Dendritic cell treated with granulocyte-macrophage colony-stimulating factor and Interleukin-4, amounts not matched to agents 40 ng/mL and 50 ng/mL, for 4 days (primary cell): ENCODE data around the gene IGSF3.

Source experiments
- H3K27ac Mint-ChIP-seq: one replicate; pipeline ENCODE4 v1.8.0; 2022; ENCODE audit warnings: mild to moderate bottlenecking, mixed read lengths
- H3K27me3 Mint-ChIP-seq: one replicate; pipeline ENCODE4 v1.8.0; 2022; ENCODE audit warnings: mild to moderate bottlenecking, mixed read lengths
- H3K36me3 Mint-ChIP-seq: one replicate; pipeline ENCODE4 v1.8.0; 2022; ENCODE audit warnings: low read depth, mixed read lengths
- H3K4me1 Mint-ChIP-seq: one replicate; pipeline ENCODE4 v1.8.0; 2022; ENCODE audit warnings: low read depth, mixed read lengths
- H3K4me3 Mint-ChIP-seq: one replicate; pipeline ENCODE4 v1.8.0; 2022; ENCODE audit warnings: mild to moderate bottlenecking, moderate library complexity, mixed read lengths
- H3K9me3 Mint-ChIP-seq: one replicate; pipeline ENCODE4 v1.8.0; 2022; ENCODE audit warnings: mixed read lengths
- intact Hi-C: fragments of 100-400 bp; cut with micrococcal nuclease; formaldehyde crosslinking; loops from one replicate; pipeline ENCODE4 v1.15.0; 2022

Gene IGSF3

GRCh38 chr1:116697548-116698243, 30.2 kb upstream of the IGSF3 start:
- peaks cover 4% of the 10 kb centered on the region for H3K27me3 Mint-ChIP-seq
- no peaks in the 10 kb centered on the region for H3K4me1 Mint-ChIP-seq
- H3K36me3 Mint-ChIP-seq: no peaks in the 10 kb centered on the region
- intact Hi-C loops: no loop called here
- H3K9me3 Mint-ChIP-seq: no peaks in the 10 kb centered on the region
- H3K4me3 Mint-ChIP-seq: no peak overlapping the region
- H3K27ac Mint-ChIP-seq: no peak overlapping the region

GRCh38 chr1:116694524-116694923, 27.0 kb upstream of the IGSF3 start:
- peaks cover 7% of the 10 kb centered on the region for H3K27me3 Mint-ChIP-seq
- no peaks in the 10 kb centered on the region for H3K36me3 Mint-ChIP-seq
- no peaks in the 10 kb centered on the region for H3K4me1 Mint-ChIP-seq
- H3K4me3 Mint-ChIP-seq: no peak overlapping the region
- no peaks in the 10 kb centered on the region for H3K9me3 Mint-ChIP-seq
- no peak overlapping the region for H3K27ac Mint-ChIP-seq
- intact Hi-C loops: no loop called here

GRCh38 chr1:116693759-116694480, 26.4 kb upstream of the IGSF3 start:
- Mint-ChIP-seq H3K4me3 (no peak overlapping the region), H3K27ac (no peak overlapping the region), H3K4me1 (no peaks in the 10 kb centered on the region), H3K36me3 (no peaks in the 10 kb centered on the region), H3K27me3 (peaks cover 7% of the 10 kb centered on the region), H3K9me3 (no peaks in the 10 kb centered on the region)
- intact Hi-C loops: no loop called here

GRCh38 chr1:116692879-116693278, 25.3 kb upstream of the IGSF3 start:
- intact Hi-C loops: no loop called here
- no peaks in the 10 kb centered on the region for H3K36me3 Mint-ChIP-seq
- no peak overlapping the region for H3K27ac Mint-ChIP-seq
- H3K4me3 Mint-ChIP-seq: no peak overlapping the region
- peaks cover 7% of the 10 kb centered on the region for H3K27me3 Mint-ChIP-seq
- H3K9me3 Mint-ChIP-seq: no peaks in the 10 kb centered on the region
- no peaks in the 10 kb centered on the region for H3K4me1 Mint-ChIP-seq

- no peaks in the 10 kb centered on the region for H3K9me3 Mint-ChIP-seq
- H3K4me3 Mint-ChIP-seq: no peak overlapping the region
- peaks cover 7% of the 10 kb centered on the region for H3K27me3 Mint-ChIP-seq
- no peak overlapping the region for H3K27ac Mint-ChIP-seq
- H3K36me3 Mint-ChIP-seq: no peaks in the 10 kb centered on the region
- H3K4me1 Mint-ChIP-seq: no peaks in the 10 kb centered on the region
- intact Hi-C loops: no loop called here
Measured at GRCh38 chr1:116690849-116691406, 23.4 kb upstream of the IGSF3 start.

GRCh38 chr1:116690396-116690848, 22.9 kb upstream of the IGSF3 start:
- Mint-ChIP-seq H3K4me3 (no peak overlapping the region), H3K36me3 (no peaks in the 10 kb centered on the region), H3K27me3 (peaks cover 7% of the 10 kb centered on the region), H3K4me1 (no peaks in the 10 kb centered on the region), H3K27ac (no peak overlapping the region), H3K9me3 (no peaks in the 10 kb centered on the region)
- intact Hi-C loops: no loop called here

- H3K4me3 Mint-ChIP-seq: no peak overlapping the region
- intact Hi-C loops: no loop called here
- no peak overlapping the region for H3K27ac Mint-ChIP-seq
- H3K27me3 Mint-ChIP-seq: peaks cover 3% of the 10 kb centered on the region
- no peaks in the 10 kb centered on the region for H3K4me1 Mint-ChIP-seq
- H3K9me3 Mint-ChIP-seq: no peaks in the 10 kb centered on the region
- H3K36me3 Mint-ChIP-seq: no peaks in the 10 kb centered on the region
Measured at GRCh38 chr1:116686723-116687352, 19.3 kb upstream of the IGSF3 start.

GRCh38 chr1:116686175-116686574, 18.6 kb upstream of the IGSF3 start:
- no peak overlapping the region for H3K27ac Mint-ChIP-seq
- H3K9me3 Mint-ChIP-seq: no peaks in the 10 kb centered on the region
- no peaks in the 10 kb centered on the region for H3K36me3 Mint-ChIP-seq
- intact Hi-C loops: no loop called here
- H3K4me1 Mint-ChIP-seq: no peaks in the 10 kb centered on the region
- no peak overlapping the region for H3K4me3 Mint-ChIP-seq
- H3K27me3 Mint-ChIP-seq: no peaks in the 10 kb centered on the region

GRCh38 chr1:116684575-116684974, 17.0 kb upstream of the IGSF3 start:
- no peaks in the 10 kb centered on the region for H3K4me1 Mint-ChIP-seq
- no peaks in the 10 kb centered on the region for H3K27me3 Mint-ChIP-seq
- no peak overlapping the region for H3K4me3 Mint-ChIP-seq
- no peaks in the 10 kb centered on the region for H3K36me3 Mint-ChIP-seq
- intact Hi-C loops: no loop called here
- no peaks in the 10 kb centered on the region for H3K9me3 Mint-ChIP-seq
- no peak overlapping the region for H3K27ac Mint-ChIP-seq

GRCh38 chr1:116682641-116683221, 15.2 kb upstream of the IGSF3 start:
- H3K27ac Mint-ChIP-seq: no peak overlapping the region
- no peak overlapping the region for H3K4me3 Mint-ChIP-seq
- H3K4me1 Mint-ChIP-seq: no peaks in the 10 kb centered on the region
- no peaks in the 10 kb centered on the region for H3K9me3 Mint-ChIP-seq
- H3K27me3 Mint-ChIP-seq: no peaks in the 10 kb centered on the region
- no peaks in the 10 kb centered on the region for H3K36me3 Mint-ChIP-seq
- intact Hi-C loops: no loop called here

- peaks cover 6% of the 10 kb centered on the region for H3K4me1 Mint-ChIP-seq
- H3K9me3 Mint-ChIP-seq: no peaks in the 10 kb centered on the region
- no peaks in the 10 kb centered on the region for H3K36me3 Mint-ChIP-seq
- no peak overlapping the region for H3K4me3 Mint-ChIP-seq
- intact Hi-C loops: no loop called here
- H3K27me3 Mint-ChIP-seq: no peaks in the 10 kb centered on the region
- no peak overlapping the region for H3K27ac Mint-ChIP-seq
Measured at GRCh38 chr1:116681343-116681899, 13.9 kb upstream of the IGSF3 start.

GRCh38 chr1:116680752-116681151, 13.2 kb upstream of the IGSF3 start:
- Mint-ChIP-seq H3K36me3 (no peaks in the 10 kb centered on the region), H3K4me1 (peaks cover 6% of the 10 kb centered on the region), H3K27me3 (peaks cover 1% of the 10 kb centered on the region), H3K9me3 (no peaks in the 10 kb centered on the region), H3K27ac (no peak overlapping the region), H3K4me3 (no peak overlapping the region)
- intact Hi-C loops: no loop called here

GRCh38 chr1:116679828-116680628, 12.5 kb upstream of the IGSF3 start:
- H3K4me1 Mint-ChIP-seq: peaks cover 6% of the 10 kb centered on the region
- H3K36me3 Mint-ChIP-seq: no peaks in the 10 kb centered on the region
- intact Hi-C loops: no loop called here
- H3K27ac Mint-ChIP-seq: no peak overlapping the region
- no peaks in the 10 kb centered on the region for H3K9me3 Mint-ChIP-seq
- H3K4me3 Mint-ChIP-seq: no peak overlapping the region
- peaks cover 1% of the 10 kb centered on the region for H3K27me3 Mint-ChIP-seq
